NT2/D1 (cell line): ENCODE measurements around the gene OSGIN1.

Experiments
- SUZ12 ChIP-seq: IDR thresholded peaks from 2 replicates; pipeline ENCODE4 v1.6.1; 2011; ENCODE audit not compliant: insufficient read length, insufficient read depth; ENCODE audit errors: extremely low read depth
- YY1 ChIP-seq: IDR thresholded peaks from 2 replicates; pipeline ENCODE4 v1.6.1; 2011; ENCODE audit not compliant: insufficient read length, insufficient read depth
- ZNF274 ChIP-seq: IDR thresholded peaks from 2 replicates; pipeline ENCODE4 v1.6.1; 2011; ENCODE audit warnings: mild to moderate bottlenecking, low read depth, low read length

- TF ChIP-seq YY1 (no peak), SUZ12 (no peak), ZNF274 (no peak)
Observed at GRCh38 chr16:83995754-83996153, 42.7 kb downstream of the OSGIN1 start.
